ENCODE results near the gene CDH11. TPM values are rescaled to one million over a fixed set of nuclear protein-coding genes. Genes with fewer than 3 reads are reported as not detected.

Gene CDH11
- total and polyA plus RNA-seq, 10 of the 15 experiments (the other 5 are each of a cell fraction or from before 2014, with no cell fraction given) = 0.31 to 9.7 (median 0.87) TPM

DNA sequence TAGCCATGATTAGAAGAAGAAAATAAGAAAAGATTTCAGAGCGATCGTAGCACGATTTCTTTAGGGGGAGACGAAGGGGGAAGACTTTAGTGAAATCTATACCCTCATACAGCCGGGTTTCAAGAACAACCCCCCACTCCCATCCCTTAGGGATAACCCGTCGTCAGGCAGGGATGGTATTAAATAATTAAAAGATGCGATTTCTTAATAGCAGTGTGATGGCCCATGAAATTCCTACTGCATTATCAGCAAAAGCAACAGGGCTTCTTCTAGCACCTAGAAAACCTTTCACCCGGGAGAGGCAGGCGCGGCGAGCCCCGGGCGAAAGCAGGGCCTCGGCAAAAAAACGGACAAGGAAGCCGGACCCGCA, 1.4 kb downstream of the CDH11 start (continued):
- TF ChIP-seq, protein P1, sequence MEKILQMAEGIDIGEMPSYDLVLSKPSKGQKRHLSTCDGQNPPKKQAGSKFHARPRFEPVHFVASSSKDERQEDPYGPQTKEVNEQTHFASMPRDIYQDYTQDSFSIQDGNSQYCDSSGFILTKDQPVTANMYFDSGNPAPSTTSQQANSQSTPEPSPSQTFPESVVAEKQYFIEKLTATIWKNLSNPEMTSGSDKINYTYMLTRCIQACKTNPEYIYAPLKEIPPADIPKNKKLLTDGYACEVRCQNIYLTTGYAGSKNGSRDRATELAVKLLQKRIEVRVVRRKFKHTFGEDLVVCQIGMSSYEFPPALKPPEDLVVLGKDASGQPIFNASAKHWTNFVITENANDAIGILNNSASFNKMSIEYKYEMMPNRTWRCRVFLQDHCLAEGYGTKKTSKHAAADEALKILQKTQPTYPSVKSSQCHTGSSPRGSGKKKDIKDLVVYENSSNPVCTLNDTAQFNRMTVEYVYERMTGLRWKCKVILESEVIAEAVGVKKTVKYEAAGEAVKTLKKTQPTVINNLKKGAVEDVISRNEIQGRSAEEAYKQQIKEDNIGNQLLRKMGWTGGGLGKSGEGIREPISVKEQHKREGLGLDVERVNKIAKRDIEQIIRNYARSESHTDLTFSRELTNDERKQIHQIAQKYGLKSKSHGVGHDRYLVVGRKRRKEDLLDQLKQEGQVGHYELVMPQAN (conservative IDR thresholded peaks at IDR 0.05) = no peak

DNA sequence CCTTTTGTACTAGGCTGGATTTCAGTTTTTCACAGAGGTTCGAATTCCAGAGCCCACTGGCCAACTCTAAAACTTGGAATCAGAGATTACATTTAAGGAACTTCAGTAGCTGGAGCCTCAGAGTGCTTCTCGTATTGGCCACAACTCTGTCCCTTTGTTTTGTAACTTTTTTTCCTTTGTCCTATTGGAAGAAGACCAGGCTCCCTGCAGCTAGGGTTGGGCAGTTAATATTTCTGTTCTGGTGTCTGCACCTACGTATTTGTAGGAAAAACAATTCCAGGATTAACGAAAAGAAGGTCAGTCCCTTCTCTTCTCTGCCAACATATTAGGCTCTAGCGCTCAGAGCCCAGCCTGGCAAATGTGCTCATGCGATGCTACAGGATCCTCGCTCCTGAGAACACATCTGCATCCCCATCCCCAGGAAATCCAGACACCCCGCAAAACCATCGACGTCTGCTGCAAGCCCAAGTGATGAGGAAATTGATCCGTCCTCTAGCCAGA, 1.9 kb downstream of the CDH11 start:
- Histone ChIP-seq H3K4me1 (ENCODE audit: control insufficient read depth, insufficient read depth, low read length) (no peaks in the 10 kb centered on the region), H3K27ac (ENCODE audit: control insufficient read depth, insufficient read depth) (no peak overlapping the region), H4K20me1 (ENCODE audit: control insufficient read depth, insufficient read depth) (no peaks in the 10 kb centered on the region), H3K4me3 (no peak overlapping the region), H3K9ac (ENCODE audit: control insufficient read depth, insufficient read depth, low read length) (no peak overlapping the region), H2AFZ (ENCODE audit: control insufficient read depth, low read depth, low read length) (no peak overlapping the region), H3K9me3 (replicated peaks; ENCODE audit: control insufficient read depth, insufficient read depth, low read length) (no peaks in the 10 kb centered on the region; the same call in 2 of the 3 replicates), H3K79me2 (ENCODE audit: control insufficient read depth, insufficient read depth, low read length) (no peaks in the 10 kb centered on the region), H3K36me3 (ENCODE audit: control insufficient read depth in 2 of 2, insufficient read depth in 2 of 2, low read length in 1 of 2) (no peaks in the 10 kb centered on the region), H3K4me2 (ENCODE audit: control insufficient read depth, insufficient read depth) (no peak overlapping the region), H3K27me3 (replicated peaks in 1 of 2; ENCODE audit: control insufficient read depth in 2 of 2, insufficient read depth in 2 of 2, low read length in 1 of 2) (no peaks in the 10 kb centered on the region; a peak in 2 of 4 replicates)
- ATAC-seq (no peak), DNase-seq (ENCODE audit: low read depth, low spot score) (no peak), FAIRE-seq (no peak)
- ChIA-PET CTCF (no interaction called here), RAD21 (ENCODE audit: unreplicated experiment) (no interaction called here), POLR2A (no interaction called here), SMC1A (ENCODE audit: uncharacterized antibody, unreplicated experiment) (no interaction called here)
- no TSS peak for BruUV-seq (replicated peaks)
- in situ Hi-C loops (cut with MboI) (loop anchor here (5.0 to 25.0 kb wide), 2 partner anchors 1033 to 1758 kb away; no protein-coding TSS in a partner anchor), intact Hi-C loops (cut with micrococcal nuclease; ENCODE audit: unreplicated experiment) (loop anchor here (5.0 to 10.0 kb wide), 2 partner anchors 225 to 1033 kb away; no protein-coding TSS in a partner anchor)
- 16% methylated on average over 11 of the region's 11 CpGs for WGBS (ENCODE audit: insufficient coverage, insufficient replicate concordance, low lambda C conversion rate, missing lambda C conversion rate)
- TF ChIP-seq, protein P2, sequence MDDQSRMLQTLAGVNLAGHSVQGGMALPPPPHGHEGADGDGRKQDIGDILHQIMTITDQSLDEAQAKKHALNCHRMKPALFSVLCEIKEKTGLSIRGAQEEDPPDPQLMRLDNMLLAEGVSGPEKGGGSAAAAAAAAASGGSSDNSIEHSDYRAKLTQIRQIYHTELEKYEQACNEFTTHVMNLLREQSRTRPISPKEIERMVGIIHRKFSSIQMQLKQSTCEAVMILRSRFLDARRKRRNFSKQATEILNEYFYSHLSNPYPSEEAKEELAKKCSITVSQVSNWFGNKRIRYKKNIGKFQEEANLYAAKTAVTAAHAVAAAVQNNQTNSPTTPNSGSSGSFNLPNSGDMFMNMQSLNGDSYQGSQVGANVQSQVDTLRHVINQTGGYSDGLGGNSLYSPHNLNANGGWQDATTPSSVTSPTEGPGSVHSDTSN (IDR thresholded peaks at IDR 0.05; ENCODE audit: insufficient replicate concordance, low read depth, low read length) = no peak
- TF ChIP-seq DPF2 (IDR thresholded peaks at IDR 0.05) = no peak
- no peak for TF ChIP-seq SMARCA5 (IDR thresholded peaks at IDR 0.05)
- no peak for TF ChIP-seq TAF1 (IDR thresholded peaks at IDR 0.05; ENCODE audit: borderline replicate concordance, low read depth, low read length)
- no peak for TF ChIP-seq YY1 (IDR thresholded peaks at IDR 0.05; ENCODE audit: low read depth, low read length)

Measured in GM12878 (cell line).